GM12878 (cell line): ENCODE measurements around the gene ZKSCAN8. TPM values are rescaled to one million over a fixed set of nuclear protein-coding genes. Genes with fewer than 3 reads are reported as not detected.

Experiments used
- BCL3 ChIP-seq: IDR thresholded peaks from 2 replicates; pipeline ENCODE4 v1.6.1; 2011; ENCODE audit warnings: borderline replicate concordance, low read depth, mild to moderate bottlenecking, moderate library complexity, low read length; ENCODE audit not compliant: insufficient read depth, poor library complexity, severe bottlenecking
- CHD1 ChIP-seq: IDR thresholded peaks from 2 replicates; pipeline ENCODE4 v1.6.1; 2012; ENCODE audit warnings: low read depth, low read length, improper control_type of control experiment
- ETV6 ChIP-seq, 2 experiments: fragments of 450-650 bp in 1 of 2; IDR thresholded peaks in 1 of 2; conservative IDR thresholded peaks in 1 of 2; 2 replicates each; pipeline ENCODE4 v1.6.1; 2014; ENCODE audit warnings: antibody characterized with exemption in 1 of 2, borderline replicate concordance in 1 of 2, low read depth in 1 of 2, mild to moderate bottlenecking in 1 of 2, moderate library complexity in 1 of 2
- FOS ChIP-seq: IDR thresholded peaks from 3 replicates; pipeline ENCODE4 v1.6.1; 2011; ENCODE audit warnings: borderline replicate concordance; ENCODE audit not compliant: insufficient read length; ENCODE audit errors: extremely low read depth
- GABPA ChIP-seq: IDR thresholded peaks from 2 replicates; pipeline ENCODE4 v1.6.1; 2014; ENCODE audit warnings: antibody characterized with exemption, low read depth, mild to moderate bottlenecking, inconsistent platforms
- HDAC6 ChIP-seq: fragments of 200-600 bp; sonication (generic); IDR thresholded peaks from one replicate; pipeline ENCODE4 v1.8.0; 2017; ENCODE audit warnings: antibody characterized with exemption; ENCODE audit not compliant: unreplicated experiment
- HDGF ChIP-seq: fragments of 450-650 bp; IDR thresholded peaks from 2 replicates; pipeline ENCODE4 v1.6.1; 2016; ENCODE audit warnings: antibody characterized with exemption
- KLF5 ChIP-seq: fragments of 450-650 bp; IDR thresholded peaks from 2 replicates; pipeline ENCODE4 v1.6.1; 2014; ENCODE audit warnings: mild to moderate bottlenecking; ENCODE audit not compliant: partially characterized antibody
- MTA3 ChIP-seq: IDR thresholded peaks from 2 replicates; pipeline ENCODE4 v1.6.1; 2012; ENCODE audit warnings: low read length, inconsistent platforms, borderline replicate concordance
- MYB ChIP-seq: fragments of 150-350 bp; IDR thresholded peaks from 2 replicates; pipeline ENCODE4 v1.6.1; 2014; ENCODE audit warnings: mild to moderate bottlenecking, low read depth, low read length, borderline replicate concordance
- MYC ChIP-seq: IDR thresholded peaks from 2 replicates; pipeline ENCODE4 v1.6.1; 2011; ENCODE audit warnings: mild to moderate bottlenecking, low read length, moderate library complexity, inconsistent platforms; ENCODE audit not compliant: insufficient read depth, insufficient replicate concordance, insufficient read length, severe bottlenecking
- POU2F2 ChIP-seq: IDR thresholded peaks from 3 replicates; pipeline ENCODE4 v1.6.1; 2011; ENCODE audit warnings: low read depth, mild to moderate bottlenecking, low read length, borderline replicate concordance
- RFX5 ChIP-seq: IDR thresholded peaks from 2 replicates; pipeline ENCODE4 v1.6.1; 2011; ENCODE audit warnings: low read depth, low read length, improper control_type of control experiment
- SMC3 ChIP-seq: IDR thresholded peaks from 2 replicates; pipeline ENCODE4 v1.6.1; 2011; ENCODE audit warnings: low read length, improper control_type of control experiment, borderline replicate concordance
- SUZ12 ChIP-seq: fragments of 200-600 bp; sonication (generic); IDR thresholded peaks from one replicate; pipeline ENCODE4 v1.6.1; 2018; ENCODE audit warnings: antibody characterized with exemption, mild to moderate bottlenecking; ENCODE audit not compliant: unreplicated experiment
- TARDBP ChIP-seq: IDR thresholded peaks from 2 replicates; pipeline ENCODE4 v1.6.1; 2016; ENCODE audit warnings: borderline replicate concordance
- TCF7 ChIP-seq: IDR thresholded peaks from 2 replicates; pipeline ENCODE4 v1.6.1; 2014; ENCODE audit warnings: antibody characterized with exemption, borderline replicate concordance
- YY1 ChIP-seq: IDR thresholded peaks from 2 replicates; pipeline ENCODE4 v1.6.1; 2011; ENCODE audit warnings: low read depth, mild to moderate bottlenecking, low read length
- ZNF274 ChIP-seq: IDR thresholded peaks from one replicate; pipeline ENCODE4 v1.8.0; 2011; ENCODE audit not compliant: insufficient read length, insufficient read depth
- polyA plus RNA-seq, 11 experiments: library from polyadenylated mRNA; depleted of rRNA in 4 of 11; unstranded in 6 of 11; stranded (reverse) in 5 of 11; fragments of >200 nt; fragmentation: Nextera tagmentation in 4 of 11; fragmentation: Illumina TruSeq in 1 of 11; extraction: Ambion mirVana in 4 of 11; extraction: Trizol in 1 of 11; gene quantifications; 1 replicate in 1 of 11; 2 replicates in 10 of 11; pipeline versions ENCODE4 v1.2.1 to v1.2.3, GENCODE V29; 2011 to 2016; ENCODE audit warnings: inconsistent platforms in 2 of 11, missing spikeins in 2 of 11, low read depth in 1 of 11
- total RNA-seq, 4 experiments: library from RNA; depleted of rRNA in 3 of 4; stranded (reverse); fragments of >200 nt in 3 of 4; fragmentation: Illumina TruSeq in 1 of 4; extraction: Trizol in 1 of 4; gene quantifications; 2 replicates each; pipeline versions ENCODE4 v1.2.1 to v1.2.3, GENCODE V29; 2013 to 2021
- TF ChIP-seq, protein P1 (sequence below): fragments of 150-350 bp; IDR thresholded peaks from 2 replicates; pipeline ENCODE4 v1.6.1; 2016; ENCODE audit warnings: low read depth, low read length

The ZKSCAN8 gene
- total and polyA plus RNA-seq, 10 of the 15 experiments (the other 5 are each of a cell fraction or from before 2014, with no cell fraction given): 1.0 to 17.9 (median 8.7) TPM

- TF ChIP-seq FOS (no peak), RFX5 (no peak), HDGF (no peak), SMC3 (peak; percentile 22; the same call in 1 of the 2 replicates), MYC (no peak), ZNF274 (no peak), POU2F2 (peak; percentile 78; the same call in 2 of the 3 replicates), GABPA (peak; percentile 91), MYB (0 out of 2 replicates have a peak, but pooled peaks have one; percentile 59), MTA3 (peak; percentile 41; the same call in 1 of the 2 replicates), HDAC6 (peak; percentile 62), CHD1 (0 out of 2 replicates have a peak, but pooled peaks have one; percentile 56), TARDBP (no peak), ETV6 (conservative IDR thresholded peaks at IDR 0.05 in 1 of 2, IDR thresholded peaks at IDR 0.05 in 1 of 2; ENCODE audit: borderline replicate concordance in 1 of 2, low read depth in 1 of 2) (peak in 1 of 2 experiments; percentile 45; a peak in 1 of 4 replicates), KLF5 (no peak), SUZ12 (no peak), BCL3 (peak; percentile 5), TCF7 (no peak), YY1 (peak; percentile 74; the same call in 1 of the 2 replicates)
- TF ChIP-seq, protein P1, sequence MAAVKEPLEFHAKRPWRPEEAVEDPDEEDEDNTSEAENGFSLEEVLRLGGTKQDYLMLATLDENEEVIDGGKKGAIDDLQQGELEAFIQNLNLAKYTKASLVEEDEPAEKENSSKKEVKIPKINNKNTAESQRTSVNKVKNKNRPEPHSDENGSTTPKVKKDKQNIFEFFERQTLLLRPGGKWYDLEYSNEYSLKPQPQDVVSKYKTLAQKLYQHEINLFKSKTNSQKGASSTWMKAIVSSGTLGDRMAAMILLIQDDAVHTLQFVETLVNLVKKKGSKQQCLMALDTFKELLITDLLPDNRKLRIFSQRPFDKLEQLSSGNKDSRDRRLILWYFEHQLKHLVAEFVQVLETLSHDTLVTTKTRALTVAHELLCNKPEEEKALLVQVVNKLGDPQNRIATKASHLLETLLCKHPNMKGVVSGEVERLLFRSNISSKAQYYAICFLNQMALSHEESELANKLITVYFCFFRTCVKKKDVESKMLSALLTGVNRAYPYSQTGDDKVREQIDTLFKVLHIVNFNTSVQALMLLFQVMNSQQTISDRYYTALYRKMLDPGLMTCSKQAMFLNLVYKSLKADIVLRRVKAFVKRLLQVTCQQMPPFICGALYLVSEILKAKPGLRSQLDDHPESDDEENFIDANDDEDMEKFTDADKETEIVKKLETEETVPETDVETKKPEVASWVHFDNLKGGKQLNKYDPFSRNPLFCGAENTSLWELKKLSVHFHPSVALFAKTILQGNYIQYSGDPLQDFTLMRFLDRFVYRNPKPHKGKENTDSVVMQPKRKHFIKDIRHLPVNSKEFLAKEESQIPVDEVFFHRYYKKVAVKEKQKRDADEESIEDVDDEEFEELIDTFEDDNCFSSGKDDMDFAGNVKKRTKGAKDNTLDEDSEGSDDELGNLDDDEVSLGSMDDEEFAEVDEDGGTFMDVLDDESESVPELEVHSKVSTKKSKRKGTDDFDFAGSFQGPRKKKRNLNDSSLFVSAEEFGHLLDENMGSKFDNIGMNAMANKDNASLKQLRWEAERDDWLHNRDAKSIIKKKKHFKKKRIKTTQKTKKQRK: no peak
Observed at GRCh38 chr6:28104392-28105244, 37.1 kb upstream of the ZKSCAN8 start (continued).
